Upper lobe of left lung (tissue), 4 donors: ENCODE results near the gene SHC2.

Experiments
- EP300 ChIP-seq, 4 donors: sonication (generic); formaldehyde crosslinking; IDR thresholded peaks; one replicate each; pipeline ENCODE4 v1.5.1; 2017; ENCODE audit warnings: antibody characterized with exemption in 4 of 4, control low read depth in 2 of 4
- POLR2A ChIP-seq, 4 donors: fragments of 450-650 bp; IDR thresholded peaks; one replicate each; pipeline ENCODE4 v1.5.1; 2016 to 2017; ENCODE audit warnings: antibody characterized with exemption in 4 of 4, mild to moderate bottlenecking in 2 of 4
- POLR2AphosphoS5 ChIP-seq, 2 donors: sonication (generic); formaldehyde crosslinking; IDR thresholded peaks; one replicate each; pipeline ENCODE4 v1.5.1; 2017; ENCODE audit warnings: antibody characterized with exemption in 2 of 2
- TF ChIP-seq, protein P1 (sequence below), 6 experiments: fragments of 450-650 bp in 4 of 6; fragments of 200-600 bp in 2 of 6; sonication (generic) in 2 of 6; IDR thresholded peaks; one replicate each; pipeline ENCODE4 v1.5.1; 2016 to 2019; ENCODE audit warnings: antibody characterized with exemption in 6 of 6

DNA sequence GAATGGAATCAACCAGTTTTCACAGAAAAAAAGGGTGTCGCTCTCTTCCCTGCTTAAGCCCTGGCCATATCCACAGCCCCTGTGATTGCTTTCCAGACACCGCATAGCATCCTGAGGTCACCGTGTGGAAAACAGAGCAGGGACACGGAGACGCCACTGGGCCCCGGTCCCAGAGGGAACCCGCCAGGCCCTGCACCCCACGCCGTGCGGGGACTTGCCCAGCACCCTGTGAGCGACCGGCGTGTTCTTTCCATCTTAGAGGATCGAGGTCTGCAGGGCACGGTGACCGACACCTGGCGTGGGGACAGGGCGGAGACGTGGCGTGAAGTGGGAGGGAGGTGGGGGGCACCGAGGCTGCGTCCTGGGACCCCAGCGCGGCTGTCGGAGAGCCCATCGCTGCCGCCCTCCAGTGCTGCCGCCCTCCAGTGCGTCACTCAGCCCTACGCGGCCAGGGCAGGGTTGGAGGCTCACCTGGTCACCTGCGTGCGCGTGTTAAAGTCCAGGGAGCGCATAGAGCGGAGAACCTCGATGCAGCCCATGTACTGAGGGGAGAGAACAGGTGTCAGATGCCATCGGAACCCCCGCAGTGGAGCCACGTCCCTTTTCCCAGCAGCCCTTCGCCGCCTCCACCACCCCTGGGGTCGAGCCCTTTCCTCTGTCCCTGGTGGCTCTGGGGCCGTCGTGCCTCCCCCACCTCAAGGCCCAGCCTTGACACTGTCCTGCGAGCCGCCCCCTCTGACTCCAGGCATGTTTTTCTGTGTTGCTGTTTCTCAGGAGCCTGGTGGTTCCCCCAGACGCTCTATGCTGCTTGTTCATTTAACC lies 20.2 kb downstream of the SHC2 start:
- TF ChIP-seq POLR2A (IDR thresholded peaks at IDR 0.05) = no peak
- TF ChIP-seq, protein P1, sequence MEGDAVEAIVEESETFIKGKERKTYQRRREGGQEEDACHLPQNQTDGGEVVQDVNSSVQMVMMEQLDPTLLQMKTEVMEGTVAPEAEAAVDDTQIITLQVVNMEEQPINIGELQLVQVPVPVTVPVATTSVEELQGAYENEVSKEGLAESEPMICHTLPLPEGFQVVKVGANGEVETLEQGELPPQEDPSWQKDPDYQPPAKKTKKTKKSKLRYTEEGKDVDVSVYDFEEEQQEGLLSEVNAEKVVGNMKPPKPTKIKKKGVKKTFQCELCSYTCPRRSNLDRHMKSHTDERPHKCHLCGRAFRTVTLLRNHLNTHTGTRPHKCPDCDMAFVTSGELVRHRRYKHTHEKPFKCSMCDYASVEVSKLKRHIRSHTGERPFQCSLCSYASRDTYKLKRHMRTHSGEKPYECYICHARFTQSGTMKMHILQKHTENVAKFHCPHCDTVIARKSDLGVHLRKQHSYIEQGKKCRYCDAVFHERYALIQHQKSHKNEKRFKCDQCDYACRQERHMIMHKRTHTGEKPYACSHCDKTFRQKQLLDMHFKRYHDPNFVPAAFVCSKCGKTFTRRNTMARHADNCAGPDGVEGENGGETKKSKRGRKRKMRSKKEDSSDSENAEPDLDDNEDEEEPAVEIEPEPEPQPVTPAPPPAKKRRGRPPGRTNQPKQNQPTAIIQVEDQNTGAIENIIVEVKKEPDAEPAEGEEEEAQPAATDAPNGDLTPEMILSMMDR (IDR thresholded peaks at IDR 0.05) = no peak
- TF ChIP-seq POLR2AphosphoS5 (IDR thresholded peaks at IDR 0.05) = no peak
- TF ChIP-seq EP300 (IDR thresholded peaks at IDR 0.05) = no peak
